GM12878 (cell line): Measurements from ENCODE around the gene AHCYL2. TPM values are rescaled to one million over a fixed set of nuclear protein-coding genes. Genes with fewer than 3 reads are reported as not detected.

ENCODE experiments used
- ATAC-seq: fragments of 200-7000 bp; cut with Tn5 transposase; 3 replicates; pipeline ENCODE4 v1.9.1; 2020; ENCODE audit warnings: mild to moderate bottlenecking, moderate library complexity
- BruUV-seq: library from RNA; stranded (reverse); fragments of 400-500 nt; replicated peaks from 2 replicates; lab custom pipeline; 2021; lab: Mats Ljungman, UMichigan
- CTCF ChIA-PET: fragments of 300-600 bp; sonication (Branson Sonifier 250); formaldehyde crosslinking; extraction: SDS; loops from one replicate; lab custom pipeline; 2021; ENCODE audit warnings: inconsistent platforms; lab: Yijun Ruan, JAX
- POLR2A ChIA-PET: fragments of 350-600 bp; formaldehyde crosslinking; extraction: SDS; loops from one replicate; lab custom pipeline; 2021; ENCODE audit warnings: inconsistent platforms; lab: Charles Lee
- RAD21 ChIA-PET: fragments of 300-600 bp; sonication (Branson Sonifier 250); formaldehyde crosslinking; loops from one replicate; lab custom pipeline; 2023; ENCODE audit warnings: antibody characterized with exemption; ENCODE audit not compliant: unreplicated experiment; lab: Charles Lee
- SMC1A ChIA-PET: fragments of 300-600 bp; sonication (Branson Sonifier 250); formaldehyde crosslinking; loops from one replicate; lab custom pipeline; 2023; ENCODE audit not compliant: unreplicated experiment, uncharacterized antibody; lab: Charles Lee
- DNase-seq: peaks from one replicate; pipeline ENCODE4 v3.0.0-alpha.2; 2011; ENCODE audit warnings: low read depth, low spot score
- FAIRE-seq: peaks from 3 replicates; lab custom pipeline; 2011; peaks lifted over from hg19 to GRCh38; lab: Jason Lieb, UNC
- H2AFZ ChIP-seq: 2 replicates; pipeline ENCODE4 v1.6.0; 2011; ENCODE audit warnings: low read depth, low read length, control low read depth; ENCODE audit not compliant: control insufficient read depth
- H3K27ac ChIP-seq: 2 replicates; pipeline ENCODE4 v1.5.1; 2011; ENCODE audit warnings: control low read depth; ENCODE audit not compliant: control insufficient read depth, insufficient read depth
- H3K27me3 ChIP-seq, 2 experiments: replicated peaks in 1 of 2; 2 replicates each; pipeline versions ENCODE4 v1.6.0 to v1.6.1; 2011; ENCODE audit warnings: low read length in 1 of 2; ENCODE audit not compliant: control insufficient read depth in 2 of 2, insufficient read depth in 2 of 2
- H3K36me3 ChIP-seq, 2 experiments: 2 replicates each; pipeline ENCODE4 v1.5.1; 2011; ENCODE audit warnings: low read length in 1 of 2; ENCODE audit not compliant: control insufficient read depth in 2 of 2, insufficient read depth in 2 of 2
- H3K4me1 ChIP-seq: 2 replicates; pipeline ENCODE4 v1.6.1; 2011; ENCODE audit warnings: mild to moderate bottlenecking, low read length, moderate library complexity, mixed read lengths; ENCODE audit not compliant: control insufficient read depth, insufficient read depth
- H3K4me2 ChIP-seq: 2 replicates; pipeline ENCODE4 v1.6.0; 2011; ENCODE audit warnings: control low read depth; ENCODE audit not compliant: control insufficient read depth, insufficient read depth
- H3K4me3 ChIP-seq: fragments of 200-600 bp; sonication (generic); 2 replicates; pipeline ENCODE4 v1.5.1; 2016
- H3K79me2 ChIP-seq: 2 replicates; pipeline ENCODE4 v1.6.0; 2011; ENCODE audit warnings: low read length; ENCODE audit not compliant: control insufficient read depth, insufficient read depth
- H3K9ac ChIP-seq: 2 replicates; pipeline ENCODE4 v1.8.0; 2011; ENCODE audit warnings: low read length, control low read depth, mixed read lengths; ENCODE audit not compliant: control insufficient read depth, insufficient read depth
- H3K9me3 ChIP-seq: replicated peaks from 3 replicates; pipeline ENCODE4 v1.5.1; 2011; ENCODE audit warnings: mild to moderate bottlenecking, low read length; ENCODE audit not compliant: control insufficient read depth, insufficient read depth
- H4K20me1 ChIP-seq: 2 replicates; pipeline ENCODE4 v1.6.0; 2011; ENCODE audit not compliant: control insufficient read depth, insufficient read depth
- BMI1 ChIP-seq: fragments of 450-650 bp; IDR thresholded peaks from 2 replicates; pipeline ENCODE4 v1.6.1; 2016; ENCODE audit warnings: mild to moderate bottlenecking, moderate library complexity, borderline replicate concordance
- NFIC ChIP-seq: IDR thresholded peaks from 2 replicates; pipeline ENCODE4 v1.6.1; 2012; ENCODE audit warnings: low read depth, mild to moderate bottlenecking, inconsistent platforms, low read length, moderate library complexity
- PAX8 ChIP-seq: fragments of 450-650 bp; IDR thresholded peaks from 2 replicates; pipeline ENCODE4 v1.6.1; 2017; ENCODE audit warnings: mild to moderate bottlenecking, moderate library complexity
- WGBS: methylation state at CpG from one replicate; pipeline ENCODE4 v1.1.6; 2016; ENCODE audit warnings: low lambda C conversion rate; ENCODE audit not compliant: insufficient replicate concordance, insufficient coverage; ENCODE audit errors: missing lambda C conversion rate; 5-methylcytosine and 5-hydroxymethylcytosine counted together
- in situ Hi-C: fragments of 300-500 bp; cut with MboI; formaldehyde crosslinking; loops from 9 replicates; pipeline ENCODE4 v1.14.3; 2018; ENCODE audit warnings: mixed read lengths
- intact Hi-C: fragments of 100-400 bp; cut with micrococcal nuclease; formaldehyde crosslinking; loops from one replicate; pipeline ENCODE4 v1.14.2; 2022; ENCODE audit not compliant: unreplicated experiment
- polyA plus RNA-seq, 11 experiments: library from polyadenylated mRNA; depleted of rRNA in 4 of 11; unstranded in 6 of 11; stranded (reverse) in 5 of 11; fragments of >200 nt; fragmentation: Nextera tagmentation in 4 of 11; fragmentation: Illumina TruSeq in 1 of 11; extraction: Ambion mirVana in 4 of 11; extraction: Trizol in 1 of 11; gene quantifications; 1 replicate in 1 of 11; 2 replicates in 10 of 11; pipeline versions ENCODE4 v1.2.1 to v1.2.3, GENCODE V29; 2011 to 2016; ENCODE audit warnings: inconsistent platforms in 2 of 11, missing spikeins in 2 of 11, low read depth in 1 of 11
- total RNA-seq, 4 experiments: library from RNA; depleted of rRNA in 3 of 4; stranded (reverse); fragments of >200 nt in 3 of 4; fragmentation: Illumina TruSeq in 1 of 4; extraction: Trizol in 1 of 4; gene quantifications; 2 replicates each; pipeline versions ENCODE4 v1.2.1 to v1.2.3, GENCODE V29; 2013 to 2021
- TF ChIP-seq, protein P1 (sequence below): fragments of 450-650 bp; formaldehyde crosslinking; IDR thresholded peaks from 2 replicates; pipeline ENCODE4 v1.4.0; 2020; ENCODE audit warnings: mild to moderate bottlenecking, moderate library complexity

Gene AHCYL2
- total and polyA plus RNA-seq, 10 of the 15 experiments (the other 5 are each of a cell fraction or from before 2014, with no cell fraction given): 1.7 to 29.1 (median 5.4) TPM

DNA sequence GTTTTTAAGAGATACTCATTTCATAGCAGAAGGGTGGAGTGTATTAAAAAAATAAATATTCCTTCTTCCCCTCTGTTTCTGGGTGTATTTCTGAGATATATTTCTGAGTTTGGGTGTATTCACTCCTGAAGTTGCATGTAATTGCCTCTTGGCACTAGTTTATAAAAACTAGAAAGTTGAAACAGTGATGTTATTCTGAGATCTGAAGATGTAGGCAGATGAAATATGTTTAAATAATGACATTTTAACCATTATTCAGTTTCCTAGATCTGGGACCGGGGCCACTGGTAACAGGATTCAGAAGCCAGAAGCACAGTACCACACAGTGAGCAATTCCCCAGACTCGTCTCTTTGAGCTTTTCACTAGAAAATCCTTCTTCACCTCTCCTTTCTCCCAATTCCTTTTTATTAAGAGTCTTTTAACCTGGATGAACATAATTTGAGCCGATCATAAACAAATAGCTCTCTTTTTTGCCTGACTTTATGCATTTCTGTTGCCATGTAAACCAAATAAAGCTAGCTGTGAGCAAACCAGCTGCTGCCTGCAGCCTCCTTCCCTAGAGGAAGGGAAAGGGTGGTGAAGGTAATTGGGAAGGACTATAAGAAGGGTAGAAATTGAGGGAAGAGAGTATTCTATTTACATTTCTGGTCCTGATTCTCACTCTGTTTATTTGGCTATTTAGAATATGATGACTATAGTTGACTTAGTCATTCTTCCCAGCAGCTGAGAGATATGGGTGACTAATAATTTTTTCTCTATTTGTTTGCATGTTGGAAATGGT, 107.6 kb downstream of the AHCYL2 start:
- ATAC-seq: no peak
- Histone ChIP-seq H3K36me3 (no peaks in the 10 kb centered on the region), H3K9ac (no peak overlapping the region), H3K79me2 (no peaks in the 10 kb centered on the region), H3K4me1 (no peaks in the 10 kb centered on the region), H4K20me1 (no peaks in the 10 kb centered on the region), H3K27me3 (no peaks in the 10 kb centered on the region), H2AFZ (no peak overlapping the region), H3K9me3 (no peaks in the 10 kb centered on the region), H3K4me3 (no peak overlapping the region), H3K4me2 (no peak overlapping the region), H3K27ac (no peak overlapping the region)
- FAIRE-seq: no peak
- in situ Hi-C loops (no loop called here), intact Hi-C loops (no loop called here)
- 97% methylated on average over 3 of the region's 3 CpGs for WGBS
- RAD21 ChIA-PET: interaction anchor here (2.1 kb wide), 1 partner anchor 11 kb away, joined by 8 read pairs; no protein-coding TSS in a partner anchor
- SMC1A ChIA-PET: interaction anchor here (1.6 kb wide), 1 partner anchor 43 kb away, joined by 4 read pairs; no protein-coding TSS in a partner anchor
- CTCF ChIA-PET: interaction anchor here (1.0 to 3.2 kb wide), 3 partner anchors 46 to 114 kb away, joined by 3 to 9 read pairs (median 4); no protein-coding TSS in a partner anchor
- POLR2A ChIA-PET: interaction anchor here (0.6 to 1.2 kb wide), 2 partner anchors 45 to 889 kb away, joined by 3 to 5 read pairs; no protein-coding TSS in a partner anchor
- no TSS peak for BruUV-seq
- no peak for TF ChIP-seq PAX8
- no peak for TF ChIP-seq NFIC
- TF ChIP-seq, protein P1, sequence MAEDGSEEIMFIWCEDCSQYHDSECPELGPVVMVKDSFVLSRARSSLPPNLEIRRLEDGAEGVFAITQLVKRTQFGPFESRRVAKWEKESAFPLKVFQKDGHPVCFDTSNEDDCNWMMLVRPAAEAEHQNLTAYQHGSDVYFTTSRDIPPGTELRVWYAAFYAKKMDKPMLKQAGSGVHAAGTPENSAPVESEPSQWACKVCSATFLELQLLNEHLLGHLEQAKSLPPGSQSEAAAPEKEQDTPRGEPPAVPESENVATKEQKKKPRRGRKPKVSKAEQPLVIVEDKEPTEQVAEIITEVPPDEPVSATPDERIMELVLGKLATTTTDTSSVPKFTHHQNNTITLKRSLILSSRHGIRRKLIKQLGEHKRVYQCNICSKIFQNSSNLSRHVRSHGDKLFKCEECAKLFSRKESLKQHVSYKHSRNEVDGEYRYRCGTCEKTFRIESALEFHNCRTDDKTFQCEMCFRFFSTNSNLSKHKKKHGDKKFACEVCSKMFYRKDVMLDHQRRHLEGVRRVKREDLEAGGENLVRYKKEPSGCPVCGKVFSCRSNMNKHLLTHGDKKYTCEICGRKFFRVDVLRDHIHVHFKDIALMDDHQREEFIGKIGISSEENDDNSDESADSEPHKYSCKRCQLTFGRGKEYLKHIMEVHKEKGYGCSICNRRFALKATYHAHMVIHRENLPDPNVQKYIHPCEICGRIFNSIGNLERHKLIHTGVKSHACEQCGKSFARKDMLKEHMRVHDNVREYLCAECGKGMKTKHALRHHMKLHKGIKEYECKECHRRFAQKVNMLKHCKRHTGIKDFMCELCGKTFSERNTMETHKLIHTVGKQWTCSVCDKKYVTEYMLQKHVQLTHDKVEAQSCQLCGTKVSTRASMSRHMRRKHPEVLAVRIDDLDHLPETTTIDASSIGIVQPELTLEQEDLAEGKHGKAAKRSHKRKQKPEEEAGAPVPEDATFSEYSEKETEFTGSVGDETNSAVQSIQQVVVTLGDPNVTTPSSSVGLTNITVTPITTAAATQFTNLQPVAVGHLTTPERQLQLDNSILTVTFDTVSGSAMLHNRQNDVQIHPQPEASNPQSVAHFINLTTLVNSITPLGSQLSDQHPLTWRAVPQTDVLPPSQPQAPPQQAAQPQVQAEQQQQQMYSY: no peak
- TF ChIP-seq BMI1: no peak
- no peak for DNase-seq
